HG03139 (cell line): ENCODE data around the gene POLA1.

Source experiments
- ATAC-seq: cut with Tn5 transposase; IDR thresholded peaks from one replicate; pipeline ENCODE4 v1.9.1; 2021; ENCODE audit not compliant: unreplicated experiment

The POLA1 gene

DNA sequence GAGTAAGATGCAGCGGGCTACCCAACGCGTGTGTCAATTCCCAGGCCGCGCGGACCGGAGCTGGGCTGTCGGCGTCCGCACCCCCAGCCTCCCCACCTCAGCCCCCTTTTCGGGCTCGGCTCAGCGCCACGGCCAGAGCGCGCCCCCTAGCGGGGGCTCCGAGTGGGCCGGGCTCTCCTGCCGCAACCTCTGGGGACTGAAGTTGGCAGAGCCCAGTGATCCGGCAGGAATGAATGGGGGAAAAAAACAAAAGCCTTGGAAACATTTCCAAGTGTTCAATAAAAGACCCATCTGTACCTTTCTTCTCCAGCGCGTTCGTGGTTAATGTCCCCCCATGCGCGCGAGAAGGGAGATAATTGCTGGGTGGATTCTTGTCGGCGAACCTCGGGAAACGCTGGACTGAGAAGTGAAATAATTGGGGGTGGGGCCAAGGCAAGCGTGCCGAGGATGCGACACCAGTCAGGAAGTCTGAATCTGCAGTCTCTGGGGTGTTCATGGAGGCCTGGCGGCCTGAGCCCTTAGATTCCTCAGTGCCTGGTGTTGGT is 327.3 kb downstream of the POLA1 start:
- ATAC-seq: no peak

DNA sequence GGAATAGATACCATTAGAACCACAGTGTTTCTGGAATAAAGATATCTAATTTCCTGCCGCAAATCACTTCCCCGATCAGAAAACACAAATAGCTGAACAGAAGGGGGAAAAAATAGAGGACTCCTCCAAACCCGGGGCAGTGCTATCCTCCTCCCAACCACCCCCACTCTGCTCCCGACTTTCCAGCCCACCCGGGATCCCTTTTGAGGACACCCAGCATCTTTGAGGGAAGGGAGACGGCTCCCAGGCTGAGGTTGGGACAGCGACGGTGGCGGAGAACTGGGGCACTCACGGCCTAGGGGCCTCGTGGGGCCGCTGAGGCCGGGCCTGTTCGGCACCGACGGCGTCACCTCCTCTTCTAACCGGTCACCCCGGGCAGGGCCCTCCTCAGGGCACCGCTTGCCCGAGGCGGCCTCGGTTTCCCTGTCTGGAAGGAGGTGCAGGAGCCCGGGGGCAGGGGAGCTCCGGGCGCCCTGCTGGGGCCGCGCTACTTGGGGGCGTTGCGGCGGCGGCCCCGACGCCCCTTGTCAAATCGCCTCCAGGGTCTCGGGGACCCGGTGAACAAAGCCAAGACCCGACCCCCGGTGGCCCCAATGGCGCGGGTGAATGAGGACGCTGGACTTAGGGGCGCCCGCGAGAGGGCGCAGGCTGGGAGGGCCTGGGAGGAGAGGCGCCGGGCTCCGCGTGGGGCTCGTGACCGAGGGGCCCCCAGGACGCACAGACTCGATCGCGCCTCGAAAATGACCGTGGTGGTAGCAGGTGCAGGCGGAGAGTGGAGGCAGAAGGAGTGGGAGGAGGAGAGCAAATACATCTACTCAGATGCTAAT is 329.0 kb downstream of the POLA1 start:
- no peak for ATAC-seq

DNA sequence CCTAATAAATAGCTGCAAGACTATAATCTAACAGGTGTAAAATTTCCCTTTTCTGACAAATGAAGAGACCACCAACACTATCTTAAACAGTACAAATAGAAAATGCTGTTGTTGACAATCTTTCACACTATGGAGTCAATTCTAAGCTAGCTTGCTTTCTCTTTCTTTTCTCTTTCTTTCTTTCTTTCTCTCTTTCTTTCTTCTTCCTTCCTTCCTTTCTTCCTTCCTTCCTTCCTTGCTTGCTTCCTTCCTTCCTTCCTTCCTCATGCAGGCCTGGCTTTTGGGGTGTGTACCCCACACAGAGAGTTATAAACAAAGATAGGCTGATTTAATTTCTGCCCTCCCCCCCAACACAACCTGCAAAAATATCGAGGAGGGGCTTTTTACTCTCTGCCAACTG is 330.2 kb downstream of the POLA1 start:
- ATAC-seq: no peak

DNA sequence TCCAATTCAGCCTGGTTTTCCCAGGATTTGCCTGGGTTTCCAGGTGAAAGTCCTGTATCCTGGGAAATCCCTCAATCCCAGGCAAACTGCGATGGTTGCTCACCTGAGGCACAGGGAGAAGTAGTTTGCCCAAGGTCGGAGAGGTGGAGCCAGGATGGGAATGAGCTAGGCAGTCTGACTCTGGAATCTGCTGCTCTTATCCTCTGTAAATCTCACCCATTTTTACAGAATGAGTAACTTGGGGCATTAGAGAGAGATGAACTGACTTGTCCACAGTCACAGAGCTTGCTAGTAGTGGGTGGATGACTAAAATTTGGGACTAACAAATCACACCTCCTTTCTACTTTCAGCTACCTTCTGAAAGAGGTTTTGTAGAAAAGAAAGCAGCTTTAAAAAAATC is 331.9 kb downstream of the POLA1 start:
- no peak for ATAC-seq

DNA sequence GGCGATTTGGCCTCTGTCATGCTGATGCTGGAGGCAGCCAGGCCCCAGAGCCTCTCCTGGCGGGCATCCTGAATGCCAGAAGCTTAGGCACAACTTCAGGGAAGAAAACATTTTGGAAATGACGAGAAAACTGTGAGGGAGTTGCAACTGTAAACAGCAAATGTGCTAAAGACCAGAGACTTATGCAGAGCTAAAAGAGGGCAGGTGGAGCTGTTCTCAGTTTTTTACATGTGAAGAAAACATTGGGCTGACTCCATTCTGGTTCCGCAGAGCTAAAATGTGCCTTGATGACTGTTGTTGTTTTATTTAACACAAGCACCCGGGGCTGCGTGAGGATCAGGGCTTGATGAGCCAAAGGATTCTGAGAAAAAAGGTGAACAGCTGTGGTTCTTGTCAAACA is 332.9 kb downstream of the POLA1 start:
- ATAC-seq: no peak

DNA sequence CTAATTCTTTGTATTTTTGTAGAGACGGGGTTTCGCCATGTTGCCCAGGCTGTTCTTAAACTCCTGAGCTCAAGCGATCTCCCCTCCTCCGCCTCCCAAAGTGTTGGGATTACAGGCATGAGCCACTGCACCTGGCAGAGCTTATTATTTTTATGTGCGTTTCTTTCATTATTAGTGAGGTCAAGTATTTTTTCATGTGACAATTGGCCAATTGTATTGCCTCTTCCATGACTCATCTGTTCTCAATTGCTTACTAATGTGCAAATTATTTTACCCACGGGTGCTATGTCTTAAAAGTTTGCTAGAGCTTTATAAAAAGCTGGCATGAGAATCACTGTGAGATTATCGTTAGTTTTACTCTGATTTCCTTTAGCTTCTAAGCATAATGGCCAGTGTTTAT is 335.0 kb downstream of the POLA1 start:
- ATAC-seq: no peak

DNA sequence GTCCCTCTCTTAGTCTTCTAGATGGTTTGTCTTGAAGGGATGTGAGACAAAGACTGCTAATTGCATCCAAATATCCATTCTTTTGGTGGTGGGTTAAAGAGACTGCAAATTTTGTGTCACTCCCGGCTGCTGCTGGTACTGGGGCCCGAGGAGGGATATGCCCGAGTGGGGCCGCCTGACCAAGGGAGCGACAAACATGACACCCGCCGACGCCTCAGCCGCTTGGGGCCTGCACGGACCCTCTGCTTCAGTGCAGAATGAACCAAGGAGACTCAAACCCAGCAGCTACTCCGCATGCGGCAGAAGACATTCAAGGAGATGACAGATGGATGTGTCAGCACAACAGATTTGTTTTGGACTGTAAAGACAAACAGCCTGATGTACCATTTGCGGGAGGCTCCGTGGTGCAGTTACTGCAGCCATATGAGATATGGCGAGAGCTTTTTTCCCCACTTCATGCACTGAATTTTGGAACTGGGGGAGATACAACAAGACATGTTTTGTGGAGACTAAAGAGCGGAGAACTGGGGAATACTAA is 335.6 kb downstream of the POLA1 start:
- ATAC-seq: no peak

DNA sequence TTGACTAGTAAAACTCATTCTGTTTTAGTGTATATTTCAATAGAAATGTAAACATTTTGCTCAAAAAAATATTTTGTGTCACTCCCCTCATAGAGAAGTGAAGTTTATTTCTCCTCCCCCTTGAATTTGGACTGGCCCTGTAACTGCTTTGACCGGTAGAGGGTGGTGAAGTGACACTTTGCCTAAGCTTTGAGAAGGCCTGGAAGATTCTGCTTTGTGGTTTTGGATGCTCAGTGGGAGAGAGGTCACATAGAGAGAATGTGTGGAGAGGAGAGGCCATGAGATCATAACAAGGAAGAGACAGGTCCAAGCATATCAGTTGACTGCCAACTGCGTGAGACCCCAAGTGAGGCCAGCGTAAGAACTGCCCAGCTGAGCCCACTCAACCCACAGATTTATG is 341.2 kb downstream of the POLA1 start:
- no peak for ATAC-seq

DNA sequence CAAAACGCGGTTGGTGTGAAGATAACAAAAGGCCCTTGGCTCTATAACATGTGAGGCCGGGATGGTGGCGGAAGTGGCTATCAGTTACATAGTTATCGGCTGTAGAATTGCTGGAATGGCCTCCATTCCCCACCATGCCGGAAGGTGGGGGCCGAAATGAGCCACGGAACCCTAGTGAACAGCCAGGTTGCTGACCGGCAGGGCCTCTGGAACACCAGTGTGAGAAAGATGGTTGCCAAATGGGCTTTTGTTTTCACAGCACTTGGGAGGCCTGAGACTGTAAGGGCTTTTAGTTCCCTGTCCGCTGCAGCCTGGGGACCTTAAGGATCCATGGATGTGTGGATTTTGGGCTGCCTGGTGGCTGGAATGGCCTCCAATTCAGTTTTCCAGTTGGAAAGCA is 345.3 kb downstream of the POLA1 start:
- no peak for ATAC-seq

DNA sequence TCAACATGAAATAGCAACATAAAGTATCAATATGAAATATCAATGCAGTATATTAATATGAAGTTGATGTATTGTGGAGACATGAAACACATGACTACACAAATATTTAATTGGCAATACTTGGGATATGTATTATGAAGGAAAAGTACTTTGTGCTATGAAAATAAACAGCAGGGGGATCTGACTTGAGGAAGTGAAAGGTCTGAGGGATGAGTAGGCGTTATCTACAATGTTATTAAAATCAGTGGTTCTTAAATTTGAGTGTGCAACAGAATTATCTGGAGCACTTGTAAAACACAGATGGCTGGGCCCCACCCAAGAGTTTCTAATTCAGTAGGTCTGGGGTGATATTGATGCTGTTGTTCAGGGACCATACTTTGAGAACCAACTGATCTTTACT is 349.5 kb downstream of the POLA1 start:
- ATAC-seq: no peak
